ENCODE measurements around the gene PSENEN. TPM values are rescaled to one million over a fixed set of nuclear protein-coding genes. Genes with fewer than 3 reads are reported as not detected.

The PSENEN gene
- total RNA-seq, 6 experiments from 2014 or later: 24.2 to 42.9 (median 35.8) TPM

DNA sequence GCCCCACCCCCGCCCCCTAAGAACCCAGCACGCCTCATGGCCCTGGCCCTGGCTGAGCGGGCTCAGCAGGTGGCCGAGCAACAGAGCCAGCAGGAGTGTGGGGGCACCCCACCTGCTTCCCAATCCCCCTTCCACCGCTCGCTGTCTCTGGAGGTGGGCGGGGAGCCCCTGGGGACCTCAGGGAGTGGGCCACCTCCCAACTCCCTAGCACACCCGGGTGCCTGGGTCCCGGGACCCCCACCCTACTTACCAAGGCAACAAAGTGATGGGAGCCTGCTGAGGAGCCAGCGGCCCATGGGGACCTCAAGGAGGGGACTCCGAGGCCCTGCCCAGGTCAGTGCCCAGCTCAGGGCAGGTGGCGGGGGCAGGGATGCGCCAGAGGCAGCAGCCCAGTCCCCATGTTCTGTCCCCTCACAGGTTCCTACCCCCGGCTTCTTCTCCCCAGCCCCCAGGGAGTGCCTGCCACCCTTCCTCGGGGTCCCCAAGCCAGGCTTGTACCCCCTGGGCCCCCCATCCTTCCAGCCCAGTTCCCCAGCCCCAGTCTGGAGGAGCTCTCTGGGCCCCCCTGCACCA, 41.9 kb downstream of the PSENEN start:
- intact Hi-C loops (cut with DNase I): no loop called here

DNA sequence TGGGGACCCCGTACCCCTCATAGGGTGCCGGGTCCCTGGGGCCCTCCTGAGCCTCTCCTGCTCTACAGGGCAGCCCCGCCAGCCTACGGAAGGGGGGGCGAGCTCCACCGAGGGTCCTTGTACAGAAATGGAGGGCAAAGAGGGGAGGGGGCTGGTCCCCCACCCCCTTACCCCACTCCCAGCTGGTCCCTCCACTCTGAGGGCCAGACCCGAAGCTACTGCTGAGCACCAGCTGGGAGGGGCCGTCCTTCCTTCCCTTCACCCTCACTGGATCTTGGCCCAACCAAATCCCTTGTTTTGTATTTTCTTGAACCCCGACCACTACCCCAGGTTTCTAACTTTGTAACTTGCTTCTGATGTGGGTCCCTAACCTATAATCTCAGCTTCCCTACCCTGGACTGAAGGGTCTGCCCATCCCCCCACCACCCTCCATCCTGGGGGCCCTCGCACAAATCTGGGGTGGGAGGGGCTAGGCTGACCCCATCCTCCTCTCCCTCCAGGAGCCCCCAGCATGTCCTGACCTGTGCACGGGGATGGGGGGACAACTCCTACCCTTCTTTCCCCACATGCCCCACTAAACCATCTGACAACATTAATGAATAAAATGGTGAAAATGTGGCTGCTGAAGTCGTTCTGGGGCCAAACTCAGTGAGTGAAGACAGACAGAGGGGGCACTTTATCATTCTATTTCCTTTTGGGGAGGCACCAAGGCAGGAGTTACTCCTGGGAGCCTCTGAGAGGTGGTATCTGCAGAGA, 42.9 kb downstream of the PSENEN start:
- H3K4me1 ChIP-seq: peaks cover 0 to 4% (median 0%) of the 10 kb centered on the region in 4 donors
- 84% methylated on average over 6 of the region's 12 CpGs for WGBS (ENCODE audit: insufficient coverage, low coverage, low lambda C conversion rate, missing lambda C conversion rate)
- H3K27ac ChIP-seq: no peak overlapping the region
- H3K36me3 ChIP-seq: no peaks in the 10 kb centered on the region
- no peak for TF ChIP-seq POLR2A (IDR thresholded peaks at IDR 0.05)
- TF ChIP-seq, protein P1, sequence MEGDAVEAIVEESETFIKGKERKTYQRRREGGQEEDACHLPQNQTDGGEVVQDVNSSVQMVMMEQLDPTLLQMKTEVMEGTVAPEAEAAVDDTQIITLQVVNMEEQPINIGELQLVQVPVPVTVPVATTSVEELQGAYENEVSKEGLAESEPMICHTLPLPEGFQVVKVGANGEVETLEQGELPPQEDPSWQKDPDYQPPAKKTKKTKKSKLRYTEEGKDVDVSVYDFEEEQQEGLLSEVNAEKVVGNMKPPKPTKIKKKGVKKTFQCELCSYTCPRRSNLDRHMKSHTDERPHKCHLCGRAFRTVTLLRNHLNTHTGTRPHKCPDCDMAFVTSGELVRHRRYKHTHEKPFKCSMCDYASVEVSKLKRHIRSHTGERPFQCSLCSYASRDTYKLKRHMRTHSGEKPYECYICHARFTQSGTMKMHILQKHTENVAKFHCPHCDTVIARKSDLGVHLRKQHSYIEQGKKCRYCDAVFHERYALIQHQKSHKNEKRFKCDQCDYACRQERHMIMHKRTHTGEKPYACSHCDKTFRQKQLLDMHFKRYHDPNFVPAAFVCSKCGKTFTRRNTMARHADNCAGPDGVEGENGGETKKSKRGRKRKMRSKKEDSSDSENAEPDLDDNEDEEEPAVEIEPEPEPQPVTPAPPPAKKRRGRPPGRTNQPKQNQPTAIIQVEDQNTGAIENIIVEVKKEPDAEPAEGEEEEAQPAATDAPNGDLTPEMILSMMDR (IDR thresholded peaks at IDR 0.05): no peak
- H3K4me3 ChIP-seq: no peak overlapping the region
- H3K9me3 ChIP-seq: no peaks in the 10 kb centered on the region
- H3K27me3 ChIP-seq: no peaks in the 10 kb centered on the region
- ATAC-seq: no peak
- no peak for DNase-seq
- intact Hi-C loops (cut with DNase I): no loop called here

More for the DNA sequence above, 41.9 kb downstream of the PSENEN start:
- no peaks in the 10 kb centered on the region for H3K27me3 ChIP-seq
- no peaks in the 10 kb centered on the region for H3K36me3 ChIP-seq
- H3K4me3 ChIP-seq: no peak overlapping the region
- DNase-seq: no peak
- no peak for TF ChIP-seq POLR2A (IDR thresholded peaks at IDR 0.05)
- TF ChIP-seq, protein P1 (IDR thresholded peaks at IDR 0.05): no peak
- H3K4me1 ChIP-seq: peaks cover 0 to 4% (median 0%) of the 10 kb centered on the region in 4 donors
- no peak overlapping the region for H3K27ac ChIP-seq
- no peak for ATAC-seq
- WGBS (ENCODE audit: insufficient coverage, low coverage, low lambda C conversion rate, missing lambda C conversion rate): no CpG with 5 or more reads among the region's 15 CpGs
- H3K9me3 ChIP-seq: no peaks in the 10 kb centered on the region

DNA sequence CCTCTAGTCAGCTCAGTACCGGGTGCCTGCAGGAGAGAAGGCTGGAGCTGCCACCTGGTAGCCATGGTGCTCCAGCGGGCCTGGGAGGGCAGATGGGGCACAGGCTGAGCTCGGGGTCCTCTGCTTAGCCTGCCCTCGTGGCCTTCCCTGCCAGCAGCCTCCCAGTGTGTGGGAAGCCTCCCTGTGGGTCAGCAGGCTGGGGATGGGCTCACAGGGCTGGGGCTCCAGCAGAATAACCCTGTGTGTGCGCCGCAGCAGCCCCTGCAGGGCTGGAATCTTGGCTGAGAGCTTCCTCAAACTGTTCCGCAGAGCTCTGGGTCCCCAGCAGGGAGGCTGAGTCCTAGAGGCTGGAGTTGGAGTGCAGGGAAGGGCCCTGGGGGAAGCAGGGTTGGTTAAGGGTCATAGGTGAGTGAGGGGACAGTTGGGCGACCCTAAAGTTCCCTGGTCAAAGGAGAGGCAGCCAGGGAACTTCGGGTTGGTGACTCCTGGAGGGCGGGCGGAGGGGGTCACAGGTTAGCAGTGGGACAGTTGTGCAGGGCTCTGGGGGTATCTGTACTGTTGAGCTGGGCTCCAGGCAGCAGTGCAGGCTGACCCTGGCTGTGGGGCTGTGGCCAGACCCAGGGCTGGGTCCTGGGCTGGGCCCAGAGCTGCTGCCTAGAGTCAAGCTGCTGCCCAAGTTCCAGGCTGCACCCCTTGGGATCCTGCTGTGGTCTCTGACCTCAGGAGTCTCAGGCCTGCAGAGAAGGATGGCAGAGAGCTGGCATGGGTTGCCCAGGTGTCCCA, 43.9 kb downstream of the PSENEN start:
- WGBS (ENCODE audit: insufficient coverage, low coverage, low lambda C conversion rate, missing lambda C conversion rate): 63% methylated on average over 2 of the region's 11 CpGs

More for the DNA sequence above, 43.9 kb downstream of the PSENEN start:
- H3K27me3 ChIP-seq: no peaks in the 10 kb centered on the region
- ATAC-seq: no peak
- H3K4me1 ChIP-seq: peaks cover 0 to 4% (median 0%) of the 10 kb centered on the region in 4 donors
- H3K36me3 ChIP-seq: no peaks in the 10 kb centered on the region
- H3K9me3 ChIP-seq: no peaks in the 10 kb centered on the region
- DNase-seq: no peak
- no peak overlapping the region for H3K4me3 ChIP-seq
- TF ChIP-seq, protein P1 (IDR thresholded peaks at IDR 0.05): no peak
- TF ChIP-seq POLR2A (IDR thresholded peaks at IDR 0.05): no peak
- intact Hi-C loops (cut with DNase I): no loop called here
- H3K27ac ChIP-seq: no peak overlapping the region

All from right lobe of liver (tissue), 6 donors.